Activated T-cell treated with anti-CD3 and anti-CD28 coated beads for 48 hours (primary cell): Measurements from ENCODE around the gene FAM180A.

Experiments
- DNase-seq: peaks from one replicate; pipeline ENCODE4 v3.0.0-alpha.2; 2020; ENCODE audit warnings: low read depth

Gene FAM180A

GRCh38 chr7:135681762-135682161, 66.9 kb downstream of the FAM180A start:
- DNase-seq = no peak
